ENCODE results near the gene PLEKHA7.
A peak's percentile ranks its signal among the peaks of the same experiment; 100 is the strongest.
"Not testable (repeated sequence)": the region's sequence is repeated elsewhere in the genome, so short reads cannot be mapped to it uniquely, and the experiment has no call there.

Gene PLEKHA7, protein sequence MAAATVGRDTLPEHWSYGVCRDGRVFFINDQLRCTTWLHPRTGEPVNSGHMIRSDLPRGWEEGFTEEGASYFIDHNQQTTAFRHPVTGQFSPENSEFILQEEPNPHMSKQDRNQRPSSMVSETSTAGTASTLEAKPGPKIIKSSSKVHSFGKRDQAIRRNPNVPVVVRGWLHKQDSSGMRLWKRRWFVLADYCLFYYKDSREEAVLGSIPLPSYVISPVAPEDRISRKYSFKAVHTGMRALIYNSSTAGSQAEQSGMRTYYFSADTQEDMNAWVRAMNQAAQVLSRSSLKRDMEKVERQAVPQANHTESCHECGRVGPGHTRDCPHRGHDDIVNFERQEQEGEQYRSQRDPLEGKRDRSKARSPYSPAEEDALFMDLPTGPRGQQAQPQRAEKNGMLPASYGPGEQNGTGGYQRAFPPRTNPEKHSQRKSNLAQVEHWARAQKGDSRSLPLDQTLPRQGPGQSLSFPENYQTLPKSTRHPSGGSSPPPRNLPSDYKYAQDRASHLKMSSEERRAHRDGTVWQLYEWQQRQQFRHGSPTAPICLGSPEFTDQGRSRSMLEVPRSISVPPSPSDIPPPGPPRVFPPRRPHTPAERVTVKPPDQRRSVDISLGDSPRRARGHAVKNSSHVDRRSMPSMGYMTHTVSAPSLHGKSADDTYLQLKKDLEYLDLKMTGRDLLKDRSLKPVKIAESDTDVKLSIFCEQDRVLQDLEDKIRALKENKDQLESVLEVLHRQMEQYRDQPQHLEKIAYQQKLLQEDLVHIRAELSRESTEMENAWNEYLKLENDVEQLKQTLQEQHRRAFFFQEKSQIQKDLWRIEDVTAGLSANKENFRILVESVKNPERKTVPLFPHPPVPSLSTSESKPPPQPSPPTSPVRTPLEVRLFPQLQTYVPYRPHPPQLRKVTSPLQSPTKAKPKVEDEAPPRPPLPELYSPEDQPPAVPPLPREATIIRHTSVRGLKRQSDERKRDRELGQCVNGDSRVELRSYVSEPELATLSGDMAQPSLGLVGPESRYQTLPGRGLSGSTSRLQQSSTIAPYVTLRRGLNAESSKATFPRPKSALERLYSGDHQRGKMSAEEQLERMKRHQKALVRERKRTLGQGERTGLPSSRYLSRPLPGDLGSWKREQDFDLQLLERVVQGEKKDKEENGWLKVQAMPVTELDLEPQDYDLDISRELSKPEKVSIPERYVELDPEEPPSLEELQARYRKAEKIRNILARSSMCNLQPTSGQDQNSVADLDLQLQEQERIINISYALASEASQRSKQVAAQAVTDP

DNA sequence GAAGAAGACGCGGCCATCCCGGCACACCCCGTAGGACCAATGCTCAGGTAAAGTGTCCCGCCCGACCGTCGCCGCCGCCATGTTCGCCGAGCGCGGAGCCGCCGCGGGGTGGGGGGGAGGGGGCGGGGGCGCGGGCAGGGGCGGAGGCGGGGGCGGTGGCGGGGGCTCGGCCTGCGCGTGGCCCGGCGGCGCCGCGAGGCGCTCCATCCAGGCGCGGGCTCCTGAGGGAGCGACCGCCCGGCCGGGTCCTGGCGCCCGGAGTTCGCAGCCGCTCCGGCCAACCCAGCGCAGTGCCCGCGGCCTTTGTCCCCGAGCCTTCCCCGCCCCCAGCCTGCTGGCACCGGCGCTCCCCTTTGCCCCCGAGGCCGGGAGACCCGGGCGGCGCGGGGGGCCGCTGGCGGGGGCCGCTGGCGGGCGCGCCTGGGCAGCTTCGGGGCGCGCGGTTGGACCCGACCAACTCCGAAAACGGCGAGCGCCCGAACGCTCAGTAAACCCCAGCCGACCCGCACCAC, at the start of gene PLEKHA7:
TSS of gene PLEKHA7 (minus strand) at position 94 of the 512 bp plus-strand sequence. CDS start at position 81, 13 bp downstream.
- no peak for DNase-seq (ENCODE audit: low read depth in 4 of 4, low spot score in 1 of 4)

- peak; percentile 19 to 40 (median 34) for DNase-seq (ENCODE audit: low read depth in 4 of 4, low spot score in 1 of 4)
These were observed 49.2 kb upstream of the PLEKHA7 start for GRCh38 chr11:17063171-17064002.

DNA sequence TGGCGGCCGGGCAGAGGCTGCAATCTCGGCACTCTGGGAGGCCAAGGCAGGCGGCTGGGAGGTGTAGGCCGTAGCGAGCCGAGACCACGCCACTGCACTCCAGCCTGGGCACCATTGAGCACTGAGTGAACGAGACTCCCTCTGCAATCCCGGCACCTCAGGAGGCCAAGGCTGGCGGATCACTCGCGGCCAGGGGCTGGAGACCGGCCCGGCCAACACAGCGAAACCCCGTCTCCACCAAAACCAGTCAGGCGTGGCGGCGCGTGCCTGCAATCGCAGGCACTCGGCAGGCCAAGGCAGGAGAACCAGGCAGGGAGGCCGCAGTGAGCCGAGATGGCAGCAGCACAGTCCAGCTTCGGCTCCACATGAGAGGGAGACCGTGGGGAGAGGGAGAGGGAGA, 36.9 kb upstream of the PLEKHA7 start:
- not testable (repeated sequence) for DNase-seq (ENCODE audit: low read depth in 4 of 4, low spot score in 1 of 4)

DNA sequence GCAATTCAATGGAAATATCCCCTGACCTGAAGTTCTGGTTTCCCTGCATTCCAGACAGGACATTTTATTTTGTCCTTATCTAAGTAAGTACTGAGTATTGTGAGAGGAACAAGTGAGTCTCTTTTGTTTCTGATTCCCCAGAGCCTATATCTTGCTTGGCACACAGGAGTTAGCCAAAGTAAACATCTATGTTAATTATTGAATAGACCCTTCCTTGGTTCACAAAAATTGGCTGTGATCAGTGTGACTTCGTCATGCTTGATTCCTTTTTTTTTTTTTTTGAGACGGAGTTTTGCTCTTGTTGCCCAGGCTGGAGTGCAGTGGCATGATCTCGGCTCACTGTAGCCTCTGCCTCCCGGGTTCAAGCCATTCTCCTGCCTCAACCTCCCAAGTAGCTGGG, 34.3 kb upstream of the PLEKHA7 start:
- DNase-seq (ENCODE audit: low read depth in 4 of 4, low spot score in 1 of 4), result not testable (repeated sequence)

GRCh38 chr11:17046690-17047089, 32.5 kb upstream of the PLEKHA7 start:
- no peak for DNase-seq (ENCODE audit: low read depth in 4 of 4, low spot score in 1 of 4)

GRCh38 chr11:17036666-17037658, 22.7 kb upstream of the PLEKHA7 start:
- no peak for DNase-seq (ENCODE audit: low read depth in 4 of 4, low spot score in 1 of 4)

DNA sequence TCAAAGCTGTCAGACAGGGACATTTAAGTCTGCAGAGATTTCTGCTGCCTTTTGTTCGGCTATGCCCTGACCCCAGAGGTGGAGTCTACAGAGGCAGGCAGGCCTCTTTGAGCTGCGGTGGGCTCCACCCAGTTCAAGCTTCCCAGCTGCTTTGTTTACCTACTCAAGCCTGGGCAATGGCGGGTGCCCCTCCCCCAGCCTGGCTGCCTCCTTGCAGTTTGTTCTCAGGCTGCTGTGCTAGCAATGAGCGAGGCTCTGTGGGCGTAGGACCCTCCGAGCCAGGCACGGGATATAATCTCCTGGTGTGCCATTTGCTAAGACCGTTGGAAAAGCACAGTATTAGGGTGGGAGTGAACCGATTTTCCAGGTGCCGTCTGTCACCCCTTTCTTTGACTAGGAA, 19.8 kb upstream of the PLEKHA7 start:
- DNase-seq (ENCODE audit: low read depth in 4 of 4, low spot score in 1 of 4), result not testable (repeated sequence)

- no peak for DNase-seq (ENCODE audit: low read depth in 4 of 4, low spot score in 1 of 4)
These were observed 12.4 kb upstream of the PLEKHA7 start for GRCh38 chr11:17026487-17027082.

GRCh38 chr11:17024924-17025323, 10.7 kb upstream of the PLEKHA7 start:
- DNase-seq (ENCODE audit: low read depth in 4 of 4, low spot score in 1 of 4), result no peak

GRCh38 chr11:17021511-17021910, 7.3 kb upstream of the PLEKHA7 start:
- no peak for DNase-seq (ENCODE audit: low read depth in 4 of 4, low spot score in 1 of 4)

GRCh38 chr11:17020831-17021230, 6.6 kb upstream of the PLEKHA7 start:
- no peak for DNase-seq (ENCODE audit: low read depth in 4 of 4, low spot score in 1 of 4)

GRCh38 chr11:17019232-17019631, 5.0 kb upstream of the PLEKHA7 start:
- no peak for DNase-seq (ENCODE audit: low read depth in 4 of 4, low spot score in 1 of 4)

DNA sequence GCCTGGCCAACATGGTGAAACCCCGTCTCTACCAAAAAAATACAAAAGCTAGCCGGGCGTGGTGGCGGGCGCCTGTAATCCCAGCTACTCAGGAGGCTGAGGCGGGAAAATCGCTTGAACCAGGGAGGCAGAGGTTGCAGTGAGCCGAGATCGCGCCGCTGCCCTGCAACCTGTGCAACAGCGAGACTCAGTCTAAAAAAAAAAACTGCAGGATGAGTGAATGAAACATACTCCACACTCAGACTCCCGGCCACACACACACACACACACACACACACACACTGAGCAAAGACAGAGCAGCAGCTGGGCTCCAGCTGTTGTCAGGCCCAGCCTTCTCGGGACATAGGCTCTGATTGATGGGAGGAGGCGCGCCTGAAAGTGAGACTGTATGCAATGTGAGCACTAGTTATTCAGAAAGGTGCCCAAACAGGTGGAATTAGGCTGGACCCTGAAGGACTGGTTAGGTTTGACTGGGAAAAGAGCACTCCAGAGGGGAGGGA, 1.5 kb upstream of the PLEKHA7 start:
- no peak for DNase-seq (ENCODE audit: low read depth in 4 of 4, low spot score in 1 of 4)

DNA sequence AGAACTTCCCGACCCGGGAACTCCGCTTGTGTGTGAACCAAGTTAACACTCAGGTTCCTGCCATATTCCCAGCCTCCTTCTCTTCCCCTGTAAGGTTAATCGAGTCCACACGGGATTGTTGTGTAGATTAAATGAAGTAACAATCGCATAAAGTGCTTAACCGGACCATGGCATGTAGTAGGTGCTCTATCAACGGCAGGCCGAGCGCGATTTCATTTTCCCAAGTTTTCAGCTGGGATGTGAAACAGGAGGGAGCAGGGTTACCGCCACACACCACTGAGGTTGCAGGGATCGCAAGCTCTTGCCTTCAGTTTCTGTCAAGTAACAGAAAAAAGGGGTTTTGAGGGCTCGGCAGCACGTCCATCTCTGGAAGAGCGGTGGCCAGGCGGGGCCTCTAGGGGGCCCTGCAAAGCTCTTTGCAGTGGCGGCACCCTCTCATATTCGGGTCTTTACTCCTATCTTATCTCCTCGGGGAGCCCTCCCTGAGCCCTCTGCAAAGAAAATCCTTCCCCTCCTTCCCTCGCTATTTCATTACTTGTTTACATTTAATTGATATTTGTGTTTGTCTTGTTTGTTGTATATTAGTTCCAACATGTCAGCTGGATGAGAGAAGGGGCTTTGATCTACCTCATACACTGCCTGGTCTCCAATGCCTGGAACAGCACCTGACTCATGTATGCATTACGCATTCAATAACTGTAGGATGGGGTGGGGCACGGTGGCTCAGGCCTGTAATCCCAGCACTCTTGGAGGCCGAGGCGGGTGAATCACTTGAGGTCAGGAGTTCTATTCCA, 816 bp upstream of the PLEKHA7 start:
- no peak for DNase-seq (ENCODE audit: low read depth in 4 of 4, low spot score in 1 of 4)

GRCh38 chr11:17013548-17014320, 480 bp downstream of the PLEKHA7 start:
- no peak for DNase-seq (ENCODE audit: low read depth in 4 of 4, low spot score in 1 of 4)

DNA sequence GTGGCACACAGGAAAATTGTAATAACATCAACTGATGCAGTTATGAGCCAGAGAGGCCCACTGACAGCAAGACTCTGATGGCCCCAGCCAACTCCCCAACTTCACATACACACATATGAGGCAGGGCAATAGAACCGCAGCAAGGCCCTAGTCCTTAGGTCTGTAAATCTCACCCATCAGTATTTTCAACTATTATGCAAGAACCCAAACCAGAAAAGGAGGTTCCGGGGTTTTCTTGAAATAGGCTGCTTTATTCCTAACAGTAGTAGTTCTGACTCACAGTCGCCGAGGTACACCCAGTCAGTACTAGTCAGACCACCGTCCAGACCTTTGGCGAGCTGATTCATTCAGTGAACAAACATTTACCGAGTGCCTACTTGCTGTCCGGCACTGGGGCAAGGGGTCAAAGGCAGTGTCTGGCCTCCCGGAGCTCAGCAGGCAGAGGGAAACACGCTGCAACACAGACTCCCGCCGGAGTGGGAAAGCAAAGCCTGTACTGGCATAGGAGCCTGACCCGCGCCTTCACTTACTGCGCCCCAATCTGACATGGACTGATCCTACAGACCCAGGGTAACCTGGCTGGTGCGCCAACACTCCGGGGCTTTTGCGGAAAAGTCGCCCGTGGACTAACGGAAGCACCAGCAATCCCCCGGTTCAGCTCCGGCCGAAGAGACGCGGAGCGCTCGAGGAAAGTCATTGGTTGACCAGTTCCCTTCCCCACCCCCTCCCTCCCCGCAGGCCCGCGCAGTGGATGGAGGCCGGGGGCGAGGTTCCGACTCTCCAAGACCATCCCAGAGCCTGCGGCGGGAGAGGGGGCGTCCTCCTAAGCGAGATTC, 1.3 kb downstream of the PLEKHA7 start:
- no peak for DNase-seq (ENCODE audit: low read depth in 4 of 4, low spot score in 1 of 4)
